ENCODE results near the gene USH2A. TPM values are rescaled to one million over a fixed set of nuclear protein-coding genes. Genes with fewer than 3 reads are reported as not detected.

USH2A gene
- total RNA-seq, 2 donors from 2014 or later: 0.74 TPM; not detected in 1

DNA sequence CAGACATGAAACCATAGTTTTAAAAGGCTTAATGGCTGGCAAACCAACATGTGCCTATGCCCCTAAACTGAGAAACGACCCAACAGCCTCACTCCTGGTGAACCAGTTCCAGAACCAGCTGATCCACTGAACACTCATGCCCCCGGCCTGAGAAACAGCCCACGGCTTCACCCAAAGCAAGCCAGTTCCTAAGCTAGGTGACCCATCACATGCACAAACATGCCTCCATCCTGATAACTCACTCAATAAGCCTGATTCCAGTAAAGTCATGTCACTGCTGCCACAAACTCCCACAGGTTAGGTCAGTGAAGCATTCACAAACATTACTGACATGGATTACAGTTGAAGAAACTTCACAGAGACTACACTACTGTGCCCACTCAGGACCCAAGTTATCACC is 161.6 kb downstream of the USH2A start:
- DNase-seq (ENCODE audit: low spot score): no peak
- Histone ChIP-seq H3K27me3 (replicated peaks; ENCODE audit: insufficient read depth) (no peaks in the 10 kb centered on the region), H3K27ac (no peak overlapping the region), H3K9me3 (no peaks in the 10 kb centered on the region), H3K4me3 (no peak overlapping the region), H3K4me1 (replicated peaks) (no peaks in the 10 kb centered on the region), H3K36me3 (no peaks in the 10 kb centered on the region)
- intact Hi-C loops (cut with DNase I): no loop called here
- TF ChIP-seq POLR2A (IDR thresholded peaks at IDR 0.05) (no peak), POLR2AphosphoS5 (IDR thresholded peaks at IDR 0.05) (no peak)
- TF ChIP-seq, protein P1, sequence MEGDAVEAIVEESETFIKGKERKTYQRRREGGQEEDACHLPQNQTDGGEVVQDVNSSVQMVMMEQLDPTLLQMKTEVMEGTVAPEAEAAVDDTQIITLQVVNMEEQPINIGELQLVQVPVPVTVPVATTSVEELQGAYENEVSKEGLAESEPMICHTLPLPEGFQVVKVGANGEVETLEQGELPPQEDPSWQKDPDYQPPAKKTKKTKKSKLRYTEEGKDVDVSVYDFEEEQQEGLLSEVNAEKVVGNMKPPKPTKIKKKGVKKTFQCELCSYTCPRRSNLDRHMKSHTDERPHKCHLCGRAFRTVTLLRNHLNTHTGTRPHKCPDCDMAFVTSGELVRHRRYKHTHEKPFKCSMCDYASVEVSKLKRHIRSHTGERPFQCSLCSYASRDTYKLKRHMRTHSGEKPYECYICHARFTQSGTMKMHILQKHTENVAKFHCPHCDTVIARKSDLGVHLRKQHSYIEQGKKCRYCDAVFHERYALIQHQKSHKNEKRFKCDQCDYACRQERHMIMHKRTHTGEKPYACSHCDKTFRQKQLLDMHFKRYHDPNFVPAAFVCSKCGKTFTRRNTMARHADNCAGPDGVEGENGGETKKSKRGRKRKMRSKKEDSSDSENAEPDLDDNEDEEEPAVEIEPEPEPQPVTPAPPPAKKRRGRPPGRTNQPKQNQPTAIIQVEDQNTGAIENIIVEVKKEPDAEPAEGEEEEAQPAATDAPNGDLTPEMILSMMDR (IDR thresholded peaks at IDR 0.05): no peak
- WGBS: 69% methylated on average over 3 of the region's 3 CpGs

DNA sequence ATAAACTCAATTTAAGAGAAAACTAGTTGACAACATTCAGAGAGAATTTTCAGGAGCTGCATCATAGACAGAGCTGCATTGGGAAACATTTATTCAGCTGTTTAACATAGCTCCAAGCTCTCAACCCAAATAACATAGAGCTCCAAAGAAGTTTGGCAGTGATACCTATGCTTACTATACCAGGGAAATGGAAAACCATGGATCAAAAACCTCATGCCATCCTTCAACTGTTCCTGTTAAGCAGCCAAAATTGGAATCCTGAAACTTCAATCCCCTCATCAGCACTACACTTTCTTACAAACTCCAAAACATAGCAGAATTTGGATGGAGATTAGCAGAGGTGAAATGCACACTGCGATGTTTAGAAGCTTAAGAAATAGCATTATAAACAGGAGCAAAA is 164.4 kb downstream of the USH2A start:
- no peak overlapping the region for H3K4me3 ChIP-seq
- no peak for DNase-seq (ENCODE audit: low spot score)
- H3K27me3 ChIP-seq (replicated peaks; ENCODE audit: insufficient read depth): no peaks in the 10 kb centered on the region
- no peaks in the 10 kb centered on the region for H3K4me1 ChIP-seq (replicated peaks)
- TF ChIP-seq, protein P1 (IDR thresholded peaks at IDR 0.05): no peak
- TF ChIP-seq POLR2AphosphoS5 (IDR thresholded peaks at IDR 0.05): no peak
- no peak for TF ChIP-seq POLR2A (IDR thresholded peaks at IDR 0.05)
- H3K36me3 ChIP-seq: no peaks in the 10 kb centered on the region
- intact Hi-C loops (cut with DNase I): no loop called here
- WGBS: 94% methylated on average over 1 of the region's 1 CpG
- H3K27ac ChIP-seq: no peak overlapping the region
- no peaks in the 10 kb centered on the region for H3K9me3 ChIP-seq

DNA sequence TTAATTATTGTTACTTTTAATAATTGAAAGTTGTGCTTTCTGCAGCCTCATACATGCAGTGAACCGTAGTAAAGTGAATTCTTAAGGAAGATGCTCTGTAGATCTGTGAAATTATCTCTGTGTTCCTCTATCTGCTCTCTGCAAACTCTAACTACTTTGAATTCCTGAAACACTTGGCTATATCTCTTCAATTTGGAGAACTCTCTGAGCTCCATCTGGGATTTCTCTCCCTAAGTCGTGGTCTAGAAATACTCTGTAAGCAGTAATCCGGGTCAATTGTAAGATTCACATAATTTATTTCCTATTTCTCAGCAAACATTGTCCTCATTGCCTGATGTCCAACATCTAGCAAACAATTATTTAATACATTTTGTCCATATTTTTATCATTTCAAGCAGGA is 164.9 kb downstream of the USH2A start:
- Histone ChIP-seq H3K4me1 (replicated peaks) (no peaks in the 10 kb centered on the region), H3K9me3 (no peaks in the 10 kb centered on the region), H3K36me3 (no peaks in the 10 kb centered on the region), H3K4me3 (no peak overlapping the region), H3K27me3 (replicated peaks; ENCODE audit: insufficient read depth) (no peaks in the 10 kb centered on the region), H3K27ac (no peak overlapping the region)
- TF ChIP-seq POLR2AphosphoS5 (IDR thresholded peaks at IDR 0.05): no peak
- no peak for TF ChIP-seq POLR2A (IDR thresholded peaks at IDR 0.05)
- TF ChIP-seq, protein P1 (IDR thresholded peaks at IDR 0.05): no peak
- no peak for DNase-seq (ENCODE audit: low spot score)
- intact Hi-C loops (cut with DNase I): no loop called here
- 75% methylated on average over 3 of the region's 3 CpGs for WGBS

DNA sequence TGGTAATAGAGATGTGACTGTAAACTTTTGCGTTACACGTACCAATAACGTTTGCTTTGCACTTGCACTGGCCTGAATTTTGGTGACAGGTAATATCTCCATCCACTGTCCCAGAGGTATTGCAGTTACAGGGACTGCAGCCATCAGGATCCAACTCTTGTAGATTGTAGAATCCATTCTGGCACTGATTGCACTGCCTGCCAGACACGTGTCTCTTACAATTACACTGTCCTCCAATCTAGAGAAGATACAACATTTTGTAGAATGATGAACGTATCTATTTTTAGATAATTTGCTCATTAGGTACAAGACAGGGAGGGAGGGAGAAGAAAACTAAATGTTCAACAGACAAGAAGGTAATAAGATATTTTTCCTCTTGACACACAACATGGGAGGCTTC is 172.4 kb downstream of the USH2A start:
- no peaks in the 10 kb centered on the region for H3K9me3 ChIP-seq
- intact Hi-C loops (cut with DNase I): no loop called here
- TF ChIP-seq POLR2AphosphoS5 (IDR thresholded peaks at IDR 0.05): no peak
- TF ChIP-seq POLR2A (IDR thresholded peaks at IDR 0.05): no peak
- TF ChIP-seq, protein P1 (IDR thresholded peaks at IDR 0.05): no peak
- no peak for DNase-seq (ENCODE audit: low spot score)
- H3K36me3 ChIP-seq: no peaks in the 10 kb centered on the region
- no peaks in the 10 kb centered on the region for H3K27me3 ChIP-seq (replicated peaks; ENCODE audit: insufficient read depth)
- 75% methylated on average over 5 of the region's 5 CpGs for WGBS
- no peak overlapping the region for H3K27ac ChIP-seq
- no peak overlapping the region for H3K4me3 ChIP-seq
- H3K4me1 ChIP-seq (replicated peaks): no peaks in the 10 kb centered on the region

DNA sequence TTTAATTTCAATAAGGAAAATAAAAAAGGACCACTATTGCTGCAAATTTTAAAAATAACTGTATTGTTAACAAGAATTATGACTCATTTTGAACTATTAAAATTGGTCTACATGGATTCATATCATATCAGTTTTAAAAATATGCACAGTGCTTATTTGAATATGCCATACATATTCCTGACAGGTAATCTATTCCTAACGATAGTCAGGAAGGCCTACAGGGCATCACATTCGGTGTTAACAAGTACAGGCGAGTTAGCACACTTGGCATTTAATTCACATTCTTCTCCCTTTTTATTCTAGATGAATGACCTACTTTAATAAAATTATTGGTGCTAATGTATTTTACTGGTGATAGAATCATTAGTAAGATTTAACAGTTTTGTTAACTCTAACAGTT is 174.6 kb downstream of the USH2A start:
- H3K27ac ChIP-seq: no peak overlapping the region
- no peaks in the 10 kb centered on the region for H3K27me3 ChIP-seq (replicated peaks; ENCODE audit: insufficient read depth)
- DNase-seq (ENCODE audit: low spot score): no peak
- TF ChIP-seq POLR2A (IDR thresholded peaks at IDR 0.05): no peak
- no peak for TF ChIP-seq POLR2AphosphoS5 (IDR thresholded peaks at IDR 0.05)
- TF ChIP-seq, protein P1 (IDR thresholded peaks at IDR 0.05): no peak
- intact Hi-C loops (cut with DNase I): no loop called here
- H3K9me3 ChIP-seq: no peaks in the 10 kb centered on the region
- no peaks in the 10 kb centered on the region for H3K36me3 ChIP-seq
- 36% methylated on average over 3 of the region's 3 CpGs for WGBS
- no peak overlapping the region for H3K4me3 ChIP-seq
- no peaks in the 10 kb centered on the region for H3K4me1 ChIP-seq (replicated peaks)

Data from prostate gland (tissue), 2 donors.